GM21367 (cell line): ENCODE data around the gene SPRED1.
A peak's percentile ranks its signal among the peaks of the same experiment; 100 is the strongest.
"Not testable (repeated sequence)": the region's sequence is repeated elsewhere in the genome, so short reads cannot be mapped to it uniquely, and the experiment has no call there.

Experiments
- ATAC-seq: cut with Tn5 transposase; IDR thresholded peaks from one replicate; pipeline ENCODE4 v1.9.1; 2021; ENCODE audit not compliant: unreplicated experiment

The SPRED1 gene

GRCh38 chr15:38277281-38277680, 24.6 kb downstream of the SPRED1 start:
- not testable (repeated sequence) for ATAC-seq

GRCh38 chr15:38281031-38281430, 28.4 kb downstream of the SPRED1 start:
- ATAC-seq = no peak

- no peak for ATAC-seq
Measured at GRCh38 chr15:38283010-38283409, 30.4 kb downstream of the SPRED1 start.

- no peak for ATAC-seq
Measured at GRCh38 chr15:38285456-38285855, 32.8 kb downstream of the SPRED1 start.

- no peak for ATAC-seq
Measured at GRCh38 chr15:38294126-38294525, 41.5 kb downstream of the SPRED1 start.

- ATAC-seq = peak; percentile 41
Measured at GRCh38 chr15:38297623-38298388, 45.2 kb downstream of the SPRED1 start.

- no peak for ATAC-seq
Measured at GRCh38 chr15:38299216-38299615, 46.6 kb downstream of the SPRED1 start.

- no peak for ATAC-seq
Measured at GRCh38 chr15:38300395-38300794, 47.8 kb downstream of the SPRED1 start.

GRCh38 chr15:38304481-38304880, 51.8 kb downstream of the SPRED1 start:
- no peak for ATAC-seq

GRCh38 chr15:38307251-38307650, 54.6 kb downstream of the SPRED1 start:
- ATAC-seq = no peak

GRCh38 chr15:38307861-38308641, 55.4 kb downstream of the SPRED1 start:
- no peak for ATAC-seq

- no peak for ATAC-seq
Measured at GRCh38 chr15:38308797-38309196, 56.2 kb downstream of the SPRED1 start.

- no peak for ATAC-seq
Measured at GRCh38 chr15:38312190-38312589, 59.6 kb downstream of the SPRED1 start.

GRCh38 chr15:38316311-38316710, 63.7 kb downstream of the SPRED1 start:
- ATAC-seq = no peak

- ATAC-seq = no peak
Measured at GRCh38 chr15:38320181-38320580, 67.5 kb downstream of the SPRED1 start.

GRCh38 chr15:38320866-38321265, 68.2 kb downstream of the SPRED1 start:
- no peak for ATAC-seq

GRCh38 chr15:38323895-38324294, 71.3 kb downstream of the SPRED1 start:
- no peak for ATAC-seq

GRCh38 chr15:38324939-38325647, 72.5 kb downstream of the SPRED1 start:
- no peak for ATAC-seq

- ATAC-seq = no peak
Measured at GRCh38 chr15:38325648-38325990, 73.0 kb downstream of the SPRED1 start.

GRCh38 chr15:38332711-38333110, 80.1 kb downstream of the SPRED1 start:
- ATAC-seq = no peak

- no peak for ATAC-seq
Measured at GRCh38 chr15:38335116-38335515, 82.5 kb downstream of the SPRED1 start.

GRCh38 chr15:38344351-38344750, 91.7 kb downstream of the SPRED1 start:
- no peak for ATAC-seq
